SK-N-SH (cell line): Measurements from ENCODE around the gene PRKG1. TPM values are rescaled to one million over a fixed set of nuclear protein-coding genes. Genes with fewer than 3 reads are reported as not detected.

Experiments used
- CTCF ChIA-PET: fragments of 300-600, 350-600 bp; formaldehyde crosslinking; extraction: SDS; loops from one replicate; lab custom pipeline; 2021; lab: Yijun Ruan, JAX
- POLR2A ChIA-PET: fragments of 350-600 bp; sonication (Branson Sonifier 250); formaldehyde crosslinking; extraction: SDS; loops from one replicate; lab custom pipeline; 2020; ENCODE audit warnings: antibody characterized with exemption, inconsistent platforms; lab: Yijun Ruan, JAX
- DNase-seq: peaks from one replicate; pipeline ENCODE4 v3.0.0; 2012
- H2AFZ ChIP-seq: fragments of 200-600 bp; sonication (generic); 2 replicates; pipeline ENCODE4 v1.8.1; 2016; ENCODE audit warnings: antibody characterized with exemption, mild to moderate bottlenecking, low read depth
- H3F3A ChIP-seq: fragments of 200-600 bp; sonication (generic); replicated peaks from 2 replicates; pipeline ENCODE3; 2016; ENCODE audit warnings: antibody characterized with exemption, mild to moderate bottlenecking; ENCODE audit not compliant: insufficient read depth
- H3K27ac ChIP-seq, 2 experiments: fragments of 200-500 bp in 1 of 2; fragments of 200-600 bp in 1 of 2; sonication (Bioruptor generic) in 1 of 2; sonication (generic), shearing (Covaris generic) in 1 of 2; 2 replicates each; pipeline versions ENCODE4 v1.5.1 to v1.6.1; 2014 to 2016; ENCODE audit warnings: low read depth in 2 of 2, inconsistent platforms in 1 of 2, low read length in 1 of 2, mild to moderate bottlenecking in 1 of 2, mixed read lengths in 1 of 2
- H3K27me3 ChIP-seq: fragments of 200-600 bp; sonication (generic), shearing (Covaris generic); 2 replicates; pipeline ENCODE4 v1.6.1; 2016; ENCODE audit warnings: mixed run types; ENCODE audit not compliant: insufficient read depth
- H3K36me3 ChIP-seq, 2 experiments: fragments of 200-500 bp in 1 of 2; fragments of 200-600 bp in 1 of 2; sonication (Bioruptor generic) in 1 of 2; sonication (generic) in 1 of 2; replicated peaks in 1 of 2; 2 replicates each; pipeline versions ENCODE3 to v1.5.1; 2014 to 2016; ENCODE audit warnings: low read length in 1 of 2, mild to moderate bottlenecking in 1 of 2; ENCODE audit not compliant: insufficient read depth in 2 of 2, control insufficient read depth in 1 of 2
- H3K4me1 ChIP-seq, 2 experiments: fragments of 200-500 bp in 1 of 2; fragments of 200-600 bp in 1 of 2; sonication (Bioruptor generic) in 1 of 2; sonication (generic), shearing (Covaris generic) in 1 of 2; 2 replicates each; pipeline versions ENCODE4 v1.5.1 to v1.6.1; 2014 to 2016; ENCODE audit warnings: low read depth in 1 of 2, low read length in 1 of 2, mixed run types in 1 of 2; ENCODE audit not compliant: insufficient read depth in 2 of 2, control insufficient read depth in 1 of 2
- H3K4me2 ChIP-seq: fragments of 200-600 bp; sonication (generic), shearing (Covaris generic); 2 replicates; pipeline ENCODE4 v1.6.1; 2017; ENCODE audit warnings: mixed run types
- H3K4me3 ChIP-seq, 2 experiments: fragments of 200-500 bp in 1 of 2; fragments of 200-600 bp in 1 of 2; sonication (Bioruptor generic) in 1 of 2; sonication (generic), shearing (Covaris generic) in 1 of 2; 2 replicates each; pipeline versions ENCODE4 v1.5.1 to v1.8.1; 2014 to 2016; ENCODE audit warnings: low read depth in 2 of 2, inconsistent platforms in 1 of 2, low read length in 1 of 2, mild to moderate bottlenecking in 1 of 2, mixed read lengths in 1 of 2, moderate library complexity in 1 of 2
- H3K79me2 ChIP-seq: fragments of 200-600 bp; sonication (generic); 2 replicates; pipeline ENCODE4 v1.8.1; 2017; ENCODE audit warnings: mild to moderate bottlenecking; ENCODE audit not compliant: insufficient read depth
- H3K9ac ChIP-seq: fragments of 200-600 bp; sonication (generic); 2 replicates; pipeline ENCODE4 v1.6.1; 2017; ENCODE audit warnings: mixed run types
- H3K9me2 ChIP-seq: fragments of 200-600 bp; sonication (generic); 2 replicates; pipeline ENCODE4 v1.6.1; 2017; ENCODE audit warnings: mixed run types
- H3K9me3 ChIP-seq: fragments of 200-600 bp; sonication (generic); 2 replicates; pipeline ENCODE4 v1.6.1; 2017; ENCODE audit warnings: mixed run types, mild to moderate bottlenecking, moderate library complexity
- H4K20me1 ChIP-seq: fragments of 200-600 bp; sonication (generic); 2 replicates; pipeline ENCODE4 v1.6.1; 2017; ENCODE audit warnings: mild to moderate bottlenecking, mixed run types; ENCODE audit not compliant: insufficient read depth
- CHD2 ChIP-seq: fragments of 150-350 bp; IDR thresholded peaks from 2 replicates; pipeline ENCODE4 v1.6.1; 2018; ENCODE audit warnings: low read length; ENCODE audit not compliant: partially characterized antibody
- CTCF ChIP-seq: fragments of 200-600 bp; sonication (generic); IDR thresholded peaks from 2 replicates; pipeline ENCODE4 v1.6.1; 2017; ENCODE audit warnings: antibody characterized with exemption, mild to moderate bottlenecking, moderate library complexity
- ELF1 ChIP-seq: IDR thresholded peaks from 2 replicates; pipeline ENCODE4 v1.4.0; 2012
- EP300 ChIP-seq, 2 experiments: IDR thresholded peaks; 2 replicates each; pipeline versions ENCODE4 v1.4.0 to v1.6.1; 2012; ENCODE audit warnings: borderline replicate concordance in 1 of 2, low read depth in 1 of 2, low read length in 1 of 2
- FOSL2 ChIP-seq: IDR thresholded peaks from 2 replicates; pipeline ENCODE4 v1.4.0; 2012; ENCODE audit warnings: low read depth, mild to moderate bottlenecking, moderate library complexity, borderline replicate concordance
- FOXJ3 ChIP-seq: sonication (generic); formaldehyde crosslinking; IDR thresholded peaks from 2 replicates; pipeline ENCODE4 v1.5.1; 2020; ENCODE audit warnings: mild to moderate bottlenecking, missing genetic modification reagents
- IRF3 ChIP-seq: fragments of 150-350 bp; IDR thresholded peaks from 2 replicates; pipeline ENCODE4 v1.6.1; 2016; ENCODE audit warnings: mild to moderate bottlenecking, low read depth, low read length
- JUND ChIP-seq: IDR thresholded peaks from 2 replicates; pipeline ENCODE4 v1.4.0; 2012
- NFIC ChIP-seq: IDR thresholded peaks from 2 replicates; pipeline ENCODE4 v1.4.0; 2012; ENCODE audit warnings: borderline replicate concordance
- NRF1 ChIP-seq: IDR thresholded peaks from 2 replicates; pipeline ENCODE4 v1.6.1; 2012; ENCODE audit warnings: low read depth, mild to moderate bottlenecking, low read length
- PBX3 ChIP-seq: IDR thresholded peaks from 2 replicates; pipeline ENCODE4; 2012
- RAD21 ChIP-seq: IDR thresholded peaks from 2 replicates; pipeline ENCODE4 v1.6.1; 2012; ENCODE audit warnings: mild to moderate bottlenecking, low read length
- RCOR1 ChIP-seq: fragments of 150-350 bp; IDR thresholded peaks from 2 replicates; pipeline ENCODE4 v1.6.1; 2017; ENCODE audit warnings: antibody characterized with exemption, low read length
- SIN3A ChIP-seq: IDR thresholded peaks from 2 replicates; pipeline ENCODE4 v1.6.1; 2012; ENCODE audit warnings: low read depth, mild to moderate bottlenecking, low read length, moderate library complexity, borderline replicate concordance
- TEAD4 ChIP-seq: IDR thresholded peaks from 2 replicates; pipeline ENCODE4 v1.4.0; 2012; ENCODE audit warnings: mild to moderate bottlenecking, borderline replicate concordance; ENCODE audit not compliant: insufficient read depth
- USF2 ChIP-seq: fragments of 150-350 bp; IDR thresholded peaks from 2 replicates; pipeline ENCODE4 v1.6.1; 2017; ENCODE audit warnings: antibody characterized with exemption, low read length, low read depth, borderline replicate concordance
- YY1 ChIP-seq: IDR thresholded peaks from 2 replicates; pipeline ENCODE4 v1.4.0; 2012; ENCODE audit warnings: low read depth, mild to moderate bottlenecking
- ZBTB33 ChIP-seq: IDR thresholded peaks from 2 replicates; pipeline ENCODE4 v1.4.0; 2012; ENCODE audit warnings: low read depth, borderline replicate concordance
- WGBS: methylation state at CpG from one replicate; pipeline ENCODE4 v1.1.6; 2017; ENCODE audit warnings: low lambda C conversion rate; 5-methylcytosine and 5-hydroxymethylcytosine counted together
- polyA plus RNA-seq, 3 experiments: library from polyadenylated mRNA; depleted of rRNA; stranded (reverse); fragments of >200 nt; gene quantifications; 2 replicates each; pipeline ENCODE4 v1.2.3, GENCODE V29; 2012

The PRKG1 gene
- polyA plus RNA-seq, 1 of the 3 experiments (the other 2 are of a cell fraction) = 4.1 TPM

GRCh38 chr10:51170518-51171245, 96.4 kb downstream of the PRKG1 start:
- no peak overlapping the region; the same call in 1 of the 2 replicates for H3K4me2 ChIP-seq
- no peak overlapping the region for H3K9ac ChIP-seq
- H3K9me2 ChIP-seq = 0 out of 2 replicates have a peak, but pooled peaks cover 3% of the 10 kb centered on the region
- H3K27ac ChIP-seq = peak overlapping the region in 1 of 2 experiments; percentile 64; a peak in 2 of 4 replicates
- DNase-seq = no peak
- H3K9me3 ChIP-seq = no peaks in the 10 kb centered on the region
- peaks cover 20% of the 10 kb centered on the region for H3F3A ChIP-seq
- no peaks in the 10 kb centered on the region for H3K79me2 ChIP-seq
- H3K4me1 ChIP-seq = peaks cover 0 to 10% of the 10 kb centered on the region in 2 experiments; a peak in 1 of 4 replicates
- H3K4me3 ChIP-seq = no peak overlapping the region
- WGBS = 62% methylated on average over 2 of the region's 2 CpGs
- no peaks in the 10 kb centered on the region for H3K36me3 ChIP-seq
- no peaks in the 10 kb centered on the region for H3K27me3 ChIP-seq
- no peaks in the 10 kb centered on the region for H4K20me1 ChIP-seq
- TF ChIP-seq FOXJ3 (CRISPR knock-in tag) (no peak), JUND (peak; percentile 41), NFIC (no peak), PBX3 (peak; percentile 86), RAD21 (no peak), YY1 (no peak), EP300 (IDR thresholded peaks at IDR 0.05; ENCODE audit: borderline replicate concordance in 1 of 2, low read depth in 1 of 2, low read length in 1 of 2) (0 out of 4 replicates have a peak, but pooled peaks of 1 of the 2 experiments have one; percentile 34), IRF3 (no peak), ZBTB33 (no peak), ELF1 (no peak), FOSL2 (peak; percentile 41; the same call in 1 of the 2 replicates), USF2 (no peak), CHD2 (no peak), CTCF (no peak), SIN3A (no peak), TEAD4 (no peak), RCOR1 (no peak), NRF1 (no peak)
- peak overlapping the region; percentile 13; the same call in 1 of the 2 replicates for H2AFZ ChIP-seq
- ChIA-PET POLR2A (no interaction called here), CTCF (interaction anchor here (1.2 kb wide), 1 partner anchor 107 kb away, joined by 5 read pairs; no protein-coding TSS in a partner anchor)
